ENCODE results near the gene NPBWR2. TPM values are rescaled to one million over a fixed set of nuclear protein-coding genes. Genes with fewer than 3 reads are reported as not detected.
A peak's percentile ranks its signal among the peaks of the same experiment; 100 is the strongest.

Gene NPBWR2
- total and polyA plus RNA-seq, 8 donors = not detected

- WGBS, 2 donors = 63 to 64% methylated on average over 12 of the region's 12 CpGs
- FAIRE-seq = no peak
- no peak for ATAC-seq
- Histone ChIP-seq H3K4me3 (no peak overlapping the region), H3K4me1 (peaks cover 0 to 4% (median 0%) of the 10 kb centered on the region in 3 donors), H3K36me3 (no peaks in the 10 kb centered on the region), H3K27ac (no peak overlapping the region), H3K27me3 (no peaks in the 10 kb centered on the region), H3K9me3 (no peaks in the 10 kb centered on the region)
- TF ChIP-seq CTCF (IDR thresholded peaks at IDR 0.05) = no peak
- no peak for DNase-seq
- intact Hi-C loops (cut with DNase I) = no loop called here
These were observed 48.8 kb downstream of the NPBWR2 start for GRCh38 chr20:64058536-64058935.

GRCh38 chr20:64057628-64058498 is 49.5 kb downstream of the NPBWR2 start:
- 24 to 28% methylated on average over 33 of the region's 33 CpGs for WGBS, 2 donors
- intact Hi-C loops (cut with DNase I) = no loop called here
- TF ChIP-seq CTCF (IDR thresholded peaks at IDR 0.05) = peak; percentile 81 to 90 (median 86)
- Histone ChIP-seq H3K27ac (no peak overlapping the region), H3K36me3 (no peaks in the 10 kb centered on the region), H3K4me3 (no peak overlapping the region), H3K27me3 (no peaks in the 10 kb centered on the region), H3K9me3 (no peaks in the 10 kb centered on the region), H3K4me1 (peaks cover 0 to 4% (median 0%) of the 10 kb centered on the region in 3 donors)
- peak in 5 of 6 donors; percentile 61 to 91 (median 81) for DNase-seq
- peak; percentile 67 to 85 (median 78) for ATAC-seq
- no peak for FAIRE-seq

GRCh38 chr20:64056889-64057627 is 50.3 kb downstream of the NPBWR2 start:
- intact Hi-C loops (cut with DNase I) = no loop called here
- TF ChIP-seq CTCF (IDR thresholded peaks at IDR 0.05) = no peak
- H3K9me3 ChIP-seq = no peaks in the 10 kb centered on the region
- 54 to 57% methylated on average over 39 of the region's 39 CpGs for WGBS, 2 donors
- no peaks in the 10 kb centered on the region for H3K36me3 ChIP-seq
- H3K4me3 ChIP-seq = no peak overlapping the region
- H3K27ac ChIP-seq = no peak overlapping the region
- no peak for ATAC-seq
- H3K4me1 ChIP-seq = no peaks in the 10 kb centered on the region
- FAIRE-seq = no peak
- H3K27me3 ChIP-seq = no peaks in the 10 kb centered on the region
- no peak for DNase-seq

- ATAC-seq (no peak), FAIRE-seq (no peak)
These were observed 50.8 kb downstream of the NPBWR2 start for GRCh38 chr20:64056639-64056888.

More at GRCh38 chr20:64056639-64056888, 50.8 kb downstream of the NPBWR2 start:
- intact Hi-C loops (cut with DNase I) = no loop called here
- no peak for DNase-seq
- Histone ChIP-seq H3K4me1 (no peaks in the 10 kb centered on the region), H3K9me3 (no peaks in the 10 kb centered on the region), H3K36me3 (no peaks in the 10 kb centered on the region), H3K27ac (no peak overlapping the region), H3K4me3 (no peak overlapping the region), H3K27me3 (no peaks in the 10 kb centered on the region)
- no peak for TF ChIP-seq CTCF (IDR thresholded peaks at IDR 0.05)
- 42 to 44% methylated on average over 7 of the region's 7 CpGs for WGBS, 2 donors

Measured in pancreas (tissue), 10 donors.